ENCODE data around the gene CNN1. TPM values are rescaled to one million over a fixed set of nuclear protein-coding genes. Genes with fewer than 3 reads are reported as not detected.
A peak's percentile ranks its signal among the peaks of the same experiment; 100 is the strongest.

The CNN1 gene
- total and polyA plus RNA-seq, 2 of the 13 experiments (the other 11 are each of a cell fraction or from before 2014, with no cell fraction given) = 0.70 to 1.1 TPM

DNA sequence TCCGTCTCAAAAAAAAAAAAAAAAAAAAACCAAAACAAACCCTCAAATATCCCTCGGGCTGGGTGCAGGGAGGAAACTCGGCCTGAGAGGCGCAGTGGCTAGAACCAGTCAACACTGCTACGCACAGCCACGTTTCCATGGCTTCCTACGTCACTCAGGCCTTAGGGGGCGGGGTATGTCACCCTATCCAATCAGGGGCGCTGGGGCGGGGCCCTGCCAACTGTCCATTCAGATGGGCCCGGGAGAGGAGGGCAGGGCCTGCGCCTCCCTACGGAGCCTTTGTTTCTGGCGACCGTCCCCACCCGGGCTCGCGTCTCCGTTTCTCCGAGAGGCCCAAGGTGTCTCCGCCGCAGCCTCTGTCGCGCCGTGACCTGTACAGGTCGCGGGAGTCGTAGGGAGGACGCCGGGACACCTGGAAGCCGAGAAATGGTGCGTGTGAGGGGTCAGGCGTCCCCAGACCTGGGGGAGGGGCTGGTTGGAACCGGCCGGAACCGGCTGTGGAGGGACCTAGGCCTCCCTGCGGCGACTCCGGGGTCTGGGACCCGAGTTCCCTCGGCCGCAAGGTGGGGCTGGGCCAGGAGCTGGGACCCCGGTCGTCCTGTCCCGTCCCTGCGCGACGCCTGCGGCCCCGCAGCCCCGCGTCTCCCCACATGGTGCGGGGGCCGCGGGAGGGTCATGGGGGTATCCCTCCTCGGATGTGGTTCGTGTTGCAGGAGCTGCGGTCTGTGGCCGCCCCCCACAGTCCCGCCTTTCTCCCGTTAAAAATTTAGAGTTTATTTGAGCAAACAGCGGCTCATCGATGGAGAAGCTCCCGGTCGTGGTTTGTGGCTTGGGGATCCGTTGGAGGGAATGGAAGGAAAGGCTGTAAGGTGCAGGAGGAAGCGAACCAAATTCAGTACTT lies 58.8 kb downstream of the CNN1 start, which contains the start of gene ZNF627 (continued):
- TF ChIP-seq ZNF260 (CRISPR knock-in tag; IDR thresholded peaks at IDR 0.05; ENCODE audit: borderline replicate concordance, low read depth) (peak; percentile 88; the same call in 1 of the 2 replicates), MIXL1 (CRISPR knock-in tag; IDR thresholded peaks at IDR 0.05) (no peak), ZBTB7B (CRISPR knock-in tag; IDR thresholded peaks at IDR 0.05) (peak; percentile 67; the same call in 1 of the 2 replicates), LBX2 (CRISPR knock-in tag; IDR thresholded peaks at IDR 0.05; ENCODE audit: borderline replicate concordance) (peak; percentile 75; the same call in 1 of the 2 replicates), RAD21 (CRISPR knock-in tag; IDR thresholded peaks at IDR 0.05) (peak; percentile 52), KDM3A (CRISPR knock-in tag; IDR thresholded peaks at IDR 0.05; ENCODE audit: low read depth) (peak; percentile 47; the same call in 1 of the 2 replicates), CC2D1A (CRISPR knock-in tag; IDR thresholded peaks at IDR 0.05) (0 out of 2 replicates have a peak, but pooled peaks have one; percentile 86), ZNF747 (CRISPR knock-in tag; IDR thresholded peaks at IDR 0.05; ENCODE audit: borderline replicate concordance) (peak; percentile 89; the same call in 1 of the 2 replicates), NR2F2 (IDR thresholded peaks at IDR 0.05; ENCODE audit: borderline replicate concordance, low read depth) (0 out of 2 replicates have a peak, but pooled peaks have one; percentile 14), PCBP1 (IDR thresholded peaks at IDR 0.05; ENCODE audit: borderline replicate concordance, low read depth, low read length) (no peak), NR2C2 (CRISPR knock-in tag; IDR thresholded peaks at IDR 0.05; ENCODE audit: borderline replicate concordance) (peak; percentile 47; the same call in 1 of the 2 replicates), NFATC3 (CRISPR knock-in tag; IDR thresholded peaks at IDR 0.05) (no peak), MXD4 (CRISPR knock-in tag; IDR thresholded peaks at IDR 0.05) (peak; percentile 46), SMAD9 (CRISPR knock-in tag; IDR thresholded peaks at IDR 0.05) (peak; percentile 77; the same call in 1 of the 2 replicates), ZNF670 (CRISPR knock-in tag; IDR thresholded peaks at IDR 0.05; ENCODE audit: borderline replicate concordance) (peak; percentile 49; the same call in 1 of the 2 replicates), ZNF550 (CRISPR knock-in tag; IDR thresholded peaks at IDR 0.05; ENCODE audit: borderline replicate concordance) (no peak), ZBTB49 (CRISPR knock-in tag; IDR thresholded peaks at IDR 0.05; ENCODE audit: borderline replicate concordance) (no peak; the same call in 1 of the 2 replicates), ZNF34 (CRISPR knock-in tag; IDR thresholded peaks at IDR 0.05; ENCODE audit: borderline replicate concordance) (peak; percentile 72; the same call in 1 of the 2 replicates), SOX5 (CRISPR knock-in tag; IDR thresholded peaks at IDR 0.05; ENCODE audit: borderline replicate concordance) (no peak; the same call in 1 of the 2 replicates), SIN3A (IDR thresholded peaks at IDR 0.05; ENCODE audit: borderline replicate concordance, low read depth, low read length) (0 out of 2 replicates have a peak, but pooled peaks have one; percentile 37), ZNF484 (CRISPR knock-in tag; IDR thresholded peaks at IDR 0.05; ENCODE audit: borderline replicate concordance, low read depth) (no peak), ZNF124 (CRISPR knock-in tag; IDR thresholded peaks at IDR 0.05) (0 out of 2 replicates have a peak, but pooled peaks have one; percentile 21), ZNF724P (CRISPR knock-in tag; IDR thresholded peaks at IDR 0.05; ENCODE audit: borderline replicate concordance) (peak; percentile 78), PAWR (CRISPR knock-in tag; IDR thresholded peaks at IDR 0.05; ENCODE audit: borderline replicate concordance) (no peak), ELF3 (CRISPR knock-in tag; IDR thresholded peaks at IDR 0.05) (peak; percentile 60; the same call in 1 of the 2 replicates)
- TF ChIP-seq, protein P1, sequence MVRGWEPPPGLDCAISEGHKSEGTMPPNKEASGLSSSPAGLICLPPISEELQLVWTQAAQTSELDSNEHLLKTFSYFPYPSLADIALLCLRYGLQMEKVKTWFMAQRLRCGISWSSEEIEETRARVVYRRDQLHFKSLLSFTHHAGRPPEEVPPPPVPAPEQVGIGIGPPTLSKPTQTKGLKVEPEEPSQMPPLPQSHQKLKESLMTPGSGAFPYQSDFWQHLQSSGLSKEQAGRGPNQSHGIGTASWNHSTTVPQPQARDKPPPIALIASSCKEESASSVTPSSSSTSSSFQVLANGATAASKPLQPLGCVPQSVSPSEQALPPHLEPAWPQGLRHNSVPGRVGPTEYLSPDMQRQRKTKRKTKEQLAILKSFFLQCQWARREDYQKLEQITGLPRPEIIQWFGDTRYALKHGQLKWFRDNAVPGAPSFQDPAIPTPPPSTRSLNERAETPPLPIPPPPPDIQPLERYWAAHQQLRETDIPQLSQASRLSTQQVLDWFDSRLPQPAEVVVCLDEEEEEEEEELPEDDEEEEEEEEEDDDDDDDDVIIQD (CRISPR knock-in tag; IDR thresholded peaks at IDR 0.05; ENCODE audit: low read depth) = 0 out of 2 replicates have a peak, but pooled peaks have one; percentile 20

Measured in HepG2 (cell line).